Measurements from ENCODE around the gene STUB1.

Gene STUB1

DNA sequence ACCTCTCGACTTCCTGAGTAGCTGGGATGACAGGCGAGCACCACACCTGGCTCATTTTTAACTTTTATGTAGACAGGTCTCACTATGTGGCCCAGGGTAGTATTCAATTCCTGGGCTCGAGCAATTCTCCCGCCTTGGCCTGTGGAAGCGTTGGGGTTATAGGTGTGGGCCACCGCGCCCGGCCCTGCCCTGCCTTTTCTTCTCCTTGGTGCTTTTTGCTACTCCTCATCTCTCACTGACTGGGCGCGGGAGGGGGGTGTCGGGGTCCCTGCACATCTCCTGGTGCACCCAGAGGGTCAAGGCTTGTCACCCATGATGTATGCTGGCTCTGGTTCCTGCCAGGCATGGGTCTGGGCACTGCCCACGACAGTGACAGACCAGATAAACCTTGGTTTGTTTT lies 35.7 kb upstream of the STUB1 start:
- no peak for DNase-seq (ENCODE audit: low read depth)

- no peak for DNase-seq (ENCODE audit: low read depth)
Observed at GRCh38 chr16:645852-646678, 34.1 kb upstream of the STUB1 start.

DNA sequence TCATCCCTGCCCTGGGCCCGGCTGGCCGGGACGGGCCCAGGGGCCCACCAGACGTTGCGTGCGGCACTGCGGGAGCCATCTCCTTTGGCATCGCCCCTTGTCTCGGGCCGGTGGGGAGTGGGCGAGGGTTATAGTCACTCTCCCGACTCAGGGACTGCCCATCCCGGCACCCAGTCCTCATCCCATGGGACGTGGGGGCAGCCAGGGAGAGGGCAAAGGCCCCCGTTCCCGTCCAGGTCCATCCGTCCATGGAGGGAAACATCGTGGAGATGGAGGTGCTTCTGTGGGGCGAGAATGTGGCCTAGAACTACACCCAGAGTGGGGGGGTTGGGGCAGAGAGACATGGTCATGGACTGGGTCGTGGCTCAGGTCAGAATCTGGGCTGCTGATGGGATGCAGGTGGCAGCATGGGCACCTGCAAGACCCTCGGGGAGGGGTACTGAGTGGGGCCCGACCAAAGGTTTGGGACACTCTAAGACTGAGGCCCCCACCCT lies 33.5 kb upstream of the STUB1 start:
- no peak for DNase-seq (ENCODE audit: low read depth)

DNA sequence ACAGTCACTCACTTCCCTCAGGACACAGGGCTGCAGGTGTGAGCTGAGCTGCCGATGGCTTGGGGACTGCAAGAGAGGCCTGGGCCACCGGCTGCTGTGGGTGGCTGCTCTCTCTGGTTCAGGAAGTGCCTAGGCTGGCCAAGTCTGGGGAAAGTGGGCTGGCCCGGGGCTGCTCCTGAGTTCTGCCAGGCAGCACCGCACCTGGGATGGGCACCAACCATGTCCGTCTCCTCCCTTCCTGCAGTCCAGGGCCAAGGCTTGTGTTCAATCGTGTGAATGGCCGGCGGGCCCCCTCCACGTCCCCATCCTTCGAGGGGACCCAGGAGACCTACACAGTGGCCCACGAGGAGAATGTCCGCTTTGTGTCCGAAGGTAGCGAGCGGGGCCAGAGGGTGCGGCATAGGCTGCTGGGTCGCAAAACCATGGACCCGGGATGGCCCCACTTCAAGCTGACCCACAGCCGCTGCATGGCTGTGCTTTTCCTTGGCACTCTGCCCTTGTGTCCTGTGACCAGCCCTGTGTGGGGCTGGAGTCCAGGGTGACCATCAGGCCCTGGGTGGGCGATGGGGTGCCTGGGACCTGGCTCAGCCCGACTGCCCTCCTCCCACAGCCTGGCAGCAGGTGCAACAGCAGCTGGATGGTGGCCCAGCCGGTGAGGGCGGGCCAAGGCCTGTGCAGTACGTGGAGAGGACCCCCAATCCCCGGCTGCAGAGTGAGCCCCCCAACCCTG lies 32.9 kb upstream of the STUB1 start:
- no peak for DNase-seq (ENCODE audit: low read depth)

GRCh38 chr16:648071-648780 lies 32.0 kb upstream of the STUB1 start:
- DNase-seq (ENCODE audit: low read depth), result no peak

DNA sequence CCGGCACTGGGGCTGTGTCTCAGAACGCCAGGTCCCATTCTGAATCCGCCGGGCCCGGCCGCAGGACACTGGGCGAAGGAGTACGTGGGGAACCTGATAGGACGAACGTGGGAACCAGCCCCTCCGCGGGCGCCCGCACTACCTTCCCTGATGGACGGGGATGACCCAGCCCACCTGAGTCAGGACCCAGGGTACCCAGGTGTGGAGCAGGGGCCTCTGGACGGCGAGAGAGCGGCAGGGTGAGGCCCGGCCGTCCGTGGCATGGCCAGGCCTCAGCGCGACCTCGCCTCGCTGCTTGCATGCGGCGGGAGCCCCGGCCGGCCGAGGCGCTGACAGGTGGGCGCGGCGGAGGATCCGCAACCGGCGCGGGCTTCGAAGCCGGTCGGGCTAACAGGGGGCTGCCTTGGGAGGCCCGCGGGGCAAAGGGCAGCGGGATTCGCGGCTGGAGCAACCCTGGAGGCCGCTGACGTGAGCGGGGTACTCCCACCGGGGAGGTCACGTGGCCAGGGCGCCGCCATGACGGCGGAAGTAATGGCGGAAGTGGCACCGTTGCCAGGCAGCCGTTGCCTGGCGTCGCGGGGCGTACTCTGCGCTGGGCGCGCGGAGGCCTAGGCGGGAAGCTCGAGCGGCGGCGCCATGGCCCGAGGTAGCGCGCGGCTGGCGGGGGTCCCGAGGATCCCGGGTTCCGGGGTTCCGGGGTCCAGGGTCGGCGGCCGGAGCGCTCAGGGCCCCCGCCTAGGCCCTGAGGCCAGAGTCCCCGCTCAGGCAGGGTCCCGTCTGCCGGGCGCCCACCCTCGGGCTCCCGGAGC lies 31.2 kb upstream of the STUB1 start, which contains the start of gene WDR90:
TSS of gene WDR90 (plus strand) at position 585 of the 809 bp plus-strand sequence. CDS start at position 637, 52 bp downstream.
- peak; percentile 26 for DNase-seq (ENCODE audit: low read depth)

- no peak for DNase-seq (ENCODE audit: low read depth)
Observed at GRCh38 chr16:649631-650030, 30.6 kb upstream of the STUB1 start.

GRCh38 chr16:651844-652243 lies 28.4 kb upstream of the STUB1 start:
- DNase-seq (ENCODE audit: low read depth), result no peak

- DNase-seq (ENCODE audit: low read depth), result no peak
Observed at GRCh38 chr16:652454-653305, 27.5 kb upstream of the STUB1 start.

GRCh38 chr16:654034-654433 lies 26.2 kb upstream of the STUB1 start:
- DNase-seq (ENCODE audit: low read depth), result no peak

DNA sequence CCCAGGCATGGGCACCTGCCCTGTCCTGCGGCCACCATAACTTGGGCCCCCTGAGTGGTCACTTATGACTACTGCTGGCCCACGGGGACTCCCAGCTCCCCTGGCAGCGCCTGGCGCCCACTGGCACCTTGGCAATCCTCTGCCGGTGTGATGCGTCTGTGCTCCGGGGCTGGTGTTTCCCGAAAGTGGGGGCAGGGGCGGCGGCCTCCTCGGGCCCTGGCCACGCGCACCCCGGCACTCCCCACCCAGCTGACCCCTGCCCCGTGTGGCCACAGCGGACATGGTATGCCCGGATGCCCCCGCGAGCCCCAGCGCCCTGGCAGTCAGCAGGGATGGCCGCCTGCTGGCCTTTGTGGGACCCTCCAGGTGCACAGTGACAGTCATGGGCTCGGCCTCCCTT lies 22.7 kb upstream of the STUB1 start:
- no peak for DNase-seq (ENCODE audit: low read depth)

GRCh38 chr16:658679-659571 lies 21.3 kb upstream of the STUB1 start:
- no peak for DNase-seq (ENCODE audit: low read depth)

DNA sequence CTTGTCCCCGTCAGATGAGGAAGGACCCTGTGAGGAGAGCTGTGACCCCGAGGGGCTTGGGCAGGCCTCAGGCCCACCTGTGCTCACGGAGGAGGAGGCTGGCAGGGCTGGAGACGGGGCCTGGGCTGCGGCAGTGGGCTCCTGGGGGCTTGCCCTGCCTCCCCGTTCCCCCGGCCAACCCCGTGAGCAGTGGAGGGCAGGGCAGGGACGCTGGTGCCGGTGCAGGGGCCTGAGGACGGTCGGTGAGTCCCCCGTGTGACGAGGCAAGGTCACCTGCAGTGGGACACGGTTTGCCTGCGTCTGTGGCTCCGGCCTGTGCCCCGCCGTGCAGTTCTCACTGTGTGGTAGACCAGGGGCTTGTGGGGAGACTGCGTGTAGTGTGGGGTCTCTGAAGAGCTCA lies 20.6 kb upstream of the STUB1 start:
- DNase-seq (ENCODE audit: low read depth), result no peak

GRCh38 chr16:660132-660458 lies 20.1 kb upstream of the STUB1 start:
- DNase-seq (ENCODE audit: low read depth), result no peak

DNA sequence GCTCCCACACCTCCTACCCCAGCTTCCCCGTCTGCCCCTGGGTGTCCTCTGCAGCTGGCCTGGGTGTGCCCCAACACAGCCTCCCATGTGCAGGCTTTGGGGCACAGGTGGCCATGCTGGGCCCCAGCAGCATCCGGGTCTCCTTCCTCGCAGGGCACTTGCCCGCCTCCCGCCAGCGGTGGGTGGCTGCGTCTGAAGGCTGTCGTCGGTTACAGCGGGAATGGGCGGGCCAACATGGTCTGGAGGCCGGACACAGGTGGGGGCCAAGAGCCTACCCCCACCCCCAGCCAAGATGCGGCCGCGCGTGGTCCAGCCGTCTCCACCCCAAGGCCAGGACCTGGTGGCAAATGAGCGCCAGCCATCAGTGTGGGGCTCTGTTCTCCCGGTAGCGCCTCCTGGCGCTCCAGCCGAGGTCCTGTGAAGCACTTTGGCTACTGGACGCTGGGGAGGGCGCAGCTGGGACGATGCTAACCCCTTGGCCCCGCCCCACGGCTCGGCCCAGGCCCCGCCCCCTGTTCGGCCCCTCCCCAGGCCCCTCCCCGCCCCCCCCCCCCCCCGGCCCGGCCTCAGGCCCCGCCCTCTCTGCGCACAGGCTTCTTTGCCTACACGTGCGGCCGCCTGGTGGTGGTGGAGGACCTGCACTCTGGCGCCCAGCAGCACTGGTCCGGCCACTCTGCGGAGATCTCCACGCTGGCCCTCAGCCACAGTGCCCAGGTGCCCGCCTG lies 19.6 kb upstream of the STUB1 start:
- DNase-seq (ENCODE audit: low read depth), result peak; percentile 30

GRCh38 chr16:661184-661821 lies 18.9 kb upstream of the STUB1 start:
- no peak for DNase-seq (ENCODE audit: low read depth)

- DNase-seq (ENCODE audit: low read depth), result no peak
Observed at GRCh38 chr16:662095-662494, 18.1 kb upstream of the STUB1 start.

GRCh38 chr16:662597-662996 lies 17.6 kb upstream of the STUB1 start:
- no peak for DNase-seq (ENCODE audit: low read depth)

DNA sequence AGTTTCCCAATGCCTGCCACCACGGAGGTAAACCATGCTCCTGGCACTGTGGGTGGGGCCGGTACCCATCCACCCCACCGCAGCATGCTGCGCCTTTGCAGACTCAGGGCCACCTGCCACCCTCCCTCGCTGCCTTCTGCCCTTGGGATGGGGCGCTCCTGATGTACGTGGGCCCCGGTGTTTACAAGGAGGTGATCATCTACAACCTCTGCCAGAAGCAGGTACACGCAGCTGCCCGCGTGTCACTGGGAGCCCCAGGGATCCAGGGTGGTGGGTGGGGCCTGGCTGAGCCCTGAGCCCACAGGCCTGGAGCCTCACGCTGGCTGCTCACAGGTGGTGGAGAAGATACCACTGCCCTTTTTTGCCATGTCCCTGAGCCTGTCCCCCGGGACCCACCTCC lies 13.6 kb upstream of the STUB1 start:
- no peak for DNase-seq (ENCODE audit: low read depth)
